HepG2 (cell line): Measurements from ENCODE around the gene CACNA2D3. TPM values are rescaled to one million over a fixed set of nuclear protein-coding genes. Genes with fewer than 3 reads are reported as not detected.

Experiments
- ATAC-seq: fragments of 200-7000 bp; cut with Tn5 transposase; 3 replicates; pipeline ENCODE4 v1.9.1; 2020; ENCODE audit warnings: mild to moderate bottlenecking, moderate library complexity
- BruUV-seq: library from RNA; stranded (reverse); fragments of 400-500 nt; replicated peaks from 2 replicates; lab custom pipeline; 2021; lab: Mats Ljungman, UMichigan
- CTCF ChIA-PET: fragments of 300-600 bp; formaldehyde crosslinking; extraction: SDS; loops from one replicate; lab custom pipeline; 2021; ENCODE audit warnings: low total read pairs, inconsistent platforms, low intra/inter-chr PET ratio; lab: Yijun Ruan, JAX
- POLR2A ChIA-PET: fragments of 350-600 bp; sonication (Branson Sonifier 250); formaldehyde crosslinking; loops from one replicate; lab custom pipeline; 2020; ENCODE audit warnings: antibody characterized with exemption, inconsistent platforms; lab: Yijun Ruan, JAX
- DNase-seq: peaks from one replicate; pipeline ENCODE4 v3.0.0-alpha.2; 2015; ENCODE audit warnings: low spot score
- FAIRE-seq: peaks from 3 replicates; lab custom pipeline; 2011; peaks lifted over from hg19 to GRCh38; lab: Jason Lieb, UNC
- H2AFZ ChIP-seq: one replicate; pipeline ENCODE4 v1.6.1; 2011; ENCODE audit warnings: low read length, inconsistent platforms
- H3K27ac ChIP-seq: fragments of 300-600 bp; 3 replicates; pipeline ENCODE4 v1.8.0; 2011; ENCODE audit warnings: mixed run types, mild to moderate bottlenecking, mixed read lengths, low read length, inconsistent platforms; ENCODE audit not compliant: insufficient read depth; ENCODE audit errors: extremely low read length
- H3K27me3 ChIP-seq, 2 experiments: fragments of 200-600 bp in 1 of 2; 2 replicates in 1 of 2; 3 replicates in 1 of 2; pipeline versions ENCODE4 v1.6.0 to v1.8.0; 2011; ENCODE audit warnings: low read length in 2 of 2, mild to moderate bottlenecking in 2 of 2, moderate library complexity in 2 of 2, inconsistent platforms in 1 of 2; ENCODE audit not compliant: insufficient read depth in 2 of 2, control insufficient read depth in 1 of 2
- H3K36me3 ChIP-seq, 2 experiments: fragments of 200-600 bp in 1 of 2; replicated peaks in 1 of 2; 2 replicates in 1 of 2; 3 replicates in 1 of 2; pipeline versions ENCODE4 v1.5.1 to v1.8.0; 2011; ENCODE audit warnings: low read length in 2 of 2, inconsistent platforms in 1 of 2; ENCODE audit not compliant: insufficient read depth in 2 of 2, control insufficient read depth in 1 of 2
- H3K4me1 ChIP-seq: 2 replicates; pipeline ENCODE4 v1.5.1; 2012; ENCODE audit warnings: low read length, inconsistent platforms; ENCODE audit not compliant: insufficient read depth
- H3K4me2 ChIP-seq: 2 replicates; pipeline ENCODE4 v1.6.0; 2011; ENCODE audit warnings: low read depth, low read length, inconsistent platforms
- H3K4me3 ChIP-seq, 3 experiments: fragments of 200-600 bp in 1 of 3; sonication (generic), shearing (Covaris generic) in 1 of 3; replicated peaks in 1 of 3; 2 replicates each; pipeline ENCODE4 v1.5.1; 2011 to 2016; ENCODE audit warnings: low read length in 3 of 3, inconsistent platforms in 2 of 3, low read depth in 2 of 3, mild to moderate bottlenecking in 2 of 3, control low read depth in 1 of 3, mixed read lengths in 1 of 3; ENCODE audit not compliant: insufficient read depth in 1 of 3
- H3K79me2 ChIP-seq: one replicate; pipeline ENCODE4 v1.6.1; 2011; ENCODE audit warnings: low read length, inconsistent platforms; ENCODE audit not compliant: insufficient read depth
- H3K9ac ChIP-seq: 2 replicates; pipeline ENCODE4 v1.6.0; 2011; ENCODE audit warnings: mild to moderate bottlenecking, low read depth, low read length, inconsistent platforms; ENCODE audit not compliant: insufficient read depth
- H3K9me3 ChIP-seq: 2 replicates; pipeline ENCODE4 v1.5.1; 2012; ENCODE audit warnings: mild to moderate bottlenecking, low read length
- H4K20me1 ChIP-seq: 2 replicates; pipeline ENCODE4 v1.6.0; 2011; ENCODE audit warnings: inconsistent platforms, mild to moderate bottlenecking, low read length, moderate library complexity; ENCODE audit not compliant: insufficient read depth
- KDM1A ChIP-seq: IDR thresholded peaks from 2 replicates; pipeline ENCODE4 v1.6.1; 2016; ENCODE audit warnings: missing compliant biosample characterization
- TAF1 ChIP-seq: sonication (generic); formaldehyde crosslinking; IDR thresholded peaks from 2 replicates; pipeline ENCODE4 v1.4.0; 2020; ENCODE audit warnings: missing genetic modification reagents
- TARDBP ChIP-seq: sonication (generic); formaldehyde crosslinking; IDR thresholded peaks from 2 replicates; pipeline ENCODE4 v1.8.0; 2022; ENCODE audit warnings: mild to moderate bottlenecking, missing genetic modification reagents
- TBX3 ChIP-seq: fragments of 450-650 bp; IDR thresholded peaks from 2 replicates; pipeline ENCODE4 v1.6.1; 2017; ENCODE audit warnings: antibody characterized with exemption, mild to moderate bottlenecking, inconsistent platforms, borderline replicate concordance
- ZNF10 ChIP-seq: sonication (generic); formaldehyde crosslinking; IDR thresholded peaks from 2 replicates; pipeline ENCODE4 v1.4.0; 2020; ENCODE audit warnings: mild to moderate bottlenecking, low read depth, missing genetic modification reagents, borderline replicate concordance
- ZNF563 ChIP-seq: sonication (generic); formaldehyde crosslinking; IDR thresholded peaks from 2 replicates; pipeline ENCODE4 v1.8.0; 2022; ENCODE audit warnings: mild to moderate bottlenecking, moderate library complexity, missing genetic modification reagents
- ZNF772 ChIP-seq: sonication (generic); formaldehyde crosslinking; IDR thresholded peaks from 2 replicates; pipeline ENCODE4 v1.5.0; 2020; ENCODE audit warnings: mild to moderate bottlenecking, missing genetic modification reagents
- in situ Hi-C: cut with HindIII; loops from 2 replicates; pipeline ENCODE4 v1.10.0; 2017; ENCODE audit warnings: low pct_unique_long_range_greater_than_20kb; ENCODE audit not compliant: extremely low pct_ligation_motif_present
- intact Hi-C: fragments of 100-400 bp; cut with micrococcal nuclease; formaldehyde crosslinking; loops from one replicate; pipeline ENCODE4 v1.10.0; 2022; ENCODE audit not compliant: unreplicated experiment
- polyA plus RNA-seq, 8 experiments: library from polyadenylated mRNA; depleted of rRNA in 3 of 8; stranded (reverse) in 7 of 8; unstranded in 1 of 8; fragments of >200 nt; fragmentation: Illumina TruSeq in 4 of 8; extraction: Trizol in 4 of 8; gene quantifications; 2 replicates each; pipeline versions ENCODE4 v1.2.1 to v1.2.3, GENCODE V29; 2011 to 2016; ENCODE audit warnings: low read depth in 4 of 8, missing spikeins in 1 of 8, mixed read lengths in 1 of 8; ENCODE audit not compliant: insufficient read depth in 1 of 8
- total RNA-seq, 5 experiments: library from RNA; depleted of rRNA; stranded (reverse); fragments of >200 nt; fragmentation: Illumina TruSeq; extraction: Trizol; gene quantifications; 2 replicates each; pipeline ENCODE4 v1.2.3, GENCODE V29; 2016; ENCODE audit warnings: low read depth in 1 of 5
- TF ChIP-seq, protein P1 (sequence below): IDR thresholded peaks from 2 replicates; pipeline ENCODE4 v1.6.1; 2016; ENCODE audit warnings: missing compliant biosample characterization, missing genetic modification reagents, borderline replicate concordance
- TF ChIP-seq, protein P2 (sequence below): sonication (generic); formaldehyde crosslinking; conservative IDR thresholded peaks from 2 replicates; pipeline ENCODE4 v1.5.0; 2020; ENCODE audit warnings: missing genetic modification reagents

The CACNA2D3 gene
- total and polyA plus RNA-seq, 2 of the 13 experiments (the other 11 are each of a cell fraction or from before 2014, with no cell fraction given) = not detected

DNA sequence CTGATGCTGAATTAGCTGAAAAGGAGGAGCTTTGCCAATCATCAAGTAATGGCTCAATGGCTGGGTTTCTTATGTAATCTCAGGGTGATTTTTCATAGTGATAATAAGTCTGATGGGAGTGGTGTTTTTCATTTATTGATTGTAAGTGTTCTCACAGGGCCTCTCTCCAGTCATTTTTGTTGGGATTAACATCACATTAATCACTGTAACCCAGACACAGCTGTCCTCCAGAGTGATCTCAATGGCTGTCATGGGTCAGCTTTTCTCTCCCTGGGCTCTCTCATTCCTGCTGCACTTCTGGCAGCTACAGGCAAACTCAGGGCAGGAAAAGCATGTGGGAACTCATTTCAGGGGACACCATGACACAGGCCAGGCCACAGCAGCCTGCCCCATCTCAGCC lies 642.6 kb downstream of the CACNA2D3 start:
- no TSS peak for BruUV-seq
- CTCF ChIA-PET = no interaction called here
- Histone ChIP-seq H3K79me2 (no peaks in the 10 kb centered on the region), H3K4me2 (no peak overlapping the region), H3K27me3 (no peaks in the 10 kb centered on the region), H4K20me1 (no peaks in the 10 kb centered on the region), H2AFZ (no peak overlapping the region), H3K4me1 (no peaks in the 10 kb centered on the region), H3K4me3 (no peak overlapping the region), H3K36me3 (no peaks in the 10 kb centered on the region), H3K9me3 (no peaks in the 10 kb centered on the region), H3K9ac (no peak overlapping the region), H3K27ac (no peak overlapping the region)
- TF ChIP-seq, protein P1, sequence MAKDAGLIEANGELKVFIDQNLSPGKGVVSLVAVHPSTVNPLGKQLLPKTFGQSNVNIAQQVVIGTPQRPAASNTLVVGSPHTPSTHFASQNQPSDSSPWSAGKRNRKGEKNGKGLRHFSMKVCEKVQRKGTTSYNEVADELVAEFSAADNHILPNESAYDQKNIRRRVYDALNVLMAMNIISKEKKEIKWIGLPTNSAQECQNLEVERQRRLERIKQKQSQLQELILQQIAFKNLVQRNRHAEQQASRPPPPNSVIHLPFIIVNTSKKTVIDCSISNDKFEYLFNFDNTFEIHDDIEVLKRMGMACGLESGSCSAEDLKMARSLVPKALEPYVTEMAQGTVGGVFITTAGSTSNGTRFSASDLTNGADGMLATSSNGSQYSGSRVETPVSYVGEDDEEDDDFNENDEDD = no peak
- TF ChIP-seq TBX3 = no peak
- TF ChIP-seq, protein P2, sequence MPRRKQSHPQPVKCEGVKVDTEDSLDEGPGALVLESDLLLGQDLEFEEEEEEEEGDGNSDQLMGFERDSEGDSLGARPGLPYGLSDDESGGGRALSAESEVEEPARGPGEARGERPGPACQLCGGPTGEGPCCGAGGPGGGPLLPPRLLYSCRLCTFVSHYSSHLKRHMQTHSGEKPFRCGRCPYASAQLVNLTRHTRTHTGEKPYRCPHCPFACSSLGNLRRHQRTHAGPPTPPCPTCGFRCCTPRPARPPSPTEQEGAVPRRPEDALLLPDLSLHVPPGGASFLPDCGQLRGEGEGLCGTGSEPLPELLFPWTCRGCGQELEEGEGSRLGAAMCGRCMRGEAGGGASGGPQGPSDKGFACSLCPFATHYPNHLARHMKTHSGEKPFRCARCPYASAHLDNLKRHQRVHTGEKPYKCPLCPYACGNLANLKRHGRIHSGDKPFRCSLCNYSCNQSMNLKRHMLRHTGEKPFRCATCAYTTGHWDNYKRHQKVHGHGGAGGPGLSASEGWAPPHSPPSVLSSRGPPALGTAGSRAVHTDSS (CRISPR knock-in tag) = no peak
- TF ChIP-seq TAF1 (CRISPR knock-in tag) = no peak
- no peak for TF ChIP-seq ZNF10 (CRISPR knock-in tag)
- TF ChIP-seq KDM1A (CRISPR knock-in tag) = no peak
- no peak for TF ChIP-seq ZNF563 (CRISPR knock-in tag)
- TF ChIP-seq TARDBP (CRISPR knock-in tag) = no peak
- no peak for TF ChIP-seq ZNF772 (CRISPR knock-in tag)
- FAIRE-seq = no peak
- POLR2A ChIA-PET = no interaction called here
- ATAC-seq = no peak
- no peak for DNase-seq
- in situ Hi-C loops (no loop called here), intact Hi-C loops (no loop called here)
